DMS53 treated with DMSO at 0.1 percent for 48 hours (cell line): Measurements from ENCODE around the gene KRTAP4-2.
"Not testable (repeated sequence)": the region's sequence is repeated elsewhere in the genome, so short reads cannot be mapped to it uniquely, and the experiment has no call there.

ENCODE experiments used
- DNase-seq: peaks from one replicate; lab custom pipeline; 2025; ENCODE audit not compliant: unreplicated experiment; lab: John Stamatoyannopoulos, UW

Gene KRTAP4-2

GRCh38 chr17:41163828-41164227 lies 14.2 kb downstream of the KRTAP4-2 start:
- no peak for DNase-seq

DNA sequence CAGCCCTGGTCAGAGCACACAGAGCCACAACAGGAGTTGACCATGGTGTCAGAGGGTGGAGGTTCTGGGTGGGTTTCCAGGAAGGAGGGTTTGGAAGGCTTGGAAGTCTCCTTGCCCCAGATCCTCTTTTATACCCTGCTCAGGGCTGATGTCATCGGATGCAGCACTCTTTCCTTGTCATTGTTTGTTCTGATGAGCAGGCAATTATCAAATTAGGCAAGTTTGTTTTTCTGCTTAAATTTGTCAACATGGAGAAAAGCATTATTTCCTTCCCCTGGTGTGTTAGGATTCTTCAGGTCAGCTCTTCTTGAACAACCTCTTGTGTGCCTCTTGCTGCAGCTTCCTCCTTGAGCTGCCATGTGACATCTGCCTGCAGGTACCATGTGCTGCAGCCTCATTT lies 17.4 kb downstream of the KRTAP4-2 start, which contains the start of gene KRTAP4-4:
Gene KRTAP4-4 (minus strand): TSS at position 101 of the 400 bp plus-strand sequence. CDS start 57 bp downstream, at position 44.
- DNase-seq, result no peak

DNA sequence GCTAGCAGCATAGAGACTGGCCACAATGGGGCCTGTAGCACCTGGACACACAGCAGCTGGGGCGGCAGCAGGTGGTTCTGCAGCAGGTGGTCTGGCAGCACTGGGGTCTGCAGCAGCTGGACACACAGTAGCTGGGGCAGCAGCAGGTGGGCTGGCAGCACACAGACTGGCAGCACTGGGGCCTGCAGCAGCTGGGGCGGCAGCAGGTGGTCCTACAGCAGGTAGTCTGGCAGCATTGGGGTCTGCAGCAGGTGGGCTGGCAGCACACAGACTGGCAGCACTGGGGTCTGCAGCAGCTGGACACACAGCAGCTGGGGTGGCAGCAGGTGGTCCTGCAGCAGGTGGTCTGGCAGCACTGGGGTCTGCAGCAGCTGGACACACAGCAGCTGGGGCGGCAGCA lies 17.8 kb downstream of the KRTAP4-2 start:
- not testable (repeated sequence) for DNase-seq

- no peak for DNase-seq
These were observed 24.2 kb downstream of the KRTAP4-2 start for GRCh38 chr17:41153856-41154255.

DNA sequence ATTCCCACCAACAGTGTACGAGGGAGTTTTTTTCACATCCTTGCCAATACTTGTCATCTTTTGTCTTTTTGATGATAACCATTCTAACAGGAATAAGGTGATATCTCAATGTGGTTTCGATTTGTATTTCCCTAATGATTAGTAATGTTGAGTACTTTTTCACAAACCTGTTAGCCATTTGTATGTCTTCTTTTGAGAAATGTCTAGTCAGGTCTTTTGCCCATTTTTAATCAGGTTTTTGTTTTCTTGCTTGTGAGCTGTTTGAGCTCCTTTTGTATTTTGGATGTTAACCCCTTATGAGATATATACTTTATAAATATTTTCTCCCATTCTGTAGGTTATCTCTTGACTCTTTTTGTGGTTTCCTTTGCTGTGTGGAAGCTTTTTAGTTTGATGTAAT lies 26.5 kb downstream of the KRTAP4-2 start:
- DNase-seq, result no peak

DNA sequence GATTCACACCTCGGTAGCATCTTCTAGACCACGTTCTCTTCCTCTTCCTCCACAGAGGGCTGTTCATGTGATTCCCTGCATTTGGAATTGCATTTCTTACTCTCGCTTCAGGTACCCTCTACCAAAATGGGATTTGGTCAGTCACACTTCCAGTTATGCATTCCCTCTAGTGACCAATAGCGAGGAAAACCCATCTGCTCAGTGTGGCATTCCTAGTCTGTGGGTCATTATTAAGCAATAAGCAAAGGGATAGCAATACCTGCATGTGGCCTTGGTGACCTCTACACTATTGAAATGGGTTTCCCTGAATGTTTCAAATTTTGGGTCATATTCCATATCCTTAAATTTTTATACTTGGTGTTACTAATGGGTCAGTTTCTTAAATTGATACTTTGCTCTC lies 28.0 kb downstream of the KRTAP4-2 start:
- DNase-seq, result no peak

- DNase-seq, result no peak
These were observed 28.4 kb downstream of the KRTAP4-2 start, which contains the start of gene KRTAP4-5 for GRCh38 chr17:41149652-41149985. Gene KRTAP4-5 (minus strand): TSS chr17:41149825. CDS start chr17:41149767, 58 bp downstream.

- DNase-seq, result not testable (repeated sequence)
These were observed 28.9 kb downstream of the KRTAP4-2 start for GRCh38 chr17:41148971-41149651.

- no peak for DNase-seq
These were observed 30.4 kb downstream of the KRTAP4-2 start for GRCh38 chr17:41147531-41148204.

- no peak for DNase-seq
These were observed 32.8 kb downstream of the KRTAP4-2 start for GRCh38 chr17:41145261-41145660.

- no peak for DNase-seq
These were observed 33.2 kb downstream of the KRTAP4-2 start for GRCh38 chr17:41144846-41145245.

DNA sequence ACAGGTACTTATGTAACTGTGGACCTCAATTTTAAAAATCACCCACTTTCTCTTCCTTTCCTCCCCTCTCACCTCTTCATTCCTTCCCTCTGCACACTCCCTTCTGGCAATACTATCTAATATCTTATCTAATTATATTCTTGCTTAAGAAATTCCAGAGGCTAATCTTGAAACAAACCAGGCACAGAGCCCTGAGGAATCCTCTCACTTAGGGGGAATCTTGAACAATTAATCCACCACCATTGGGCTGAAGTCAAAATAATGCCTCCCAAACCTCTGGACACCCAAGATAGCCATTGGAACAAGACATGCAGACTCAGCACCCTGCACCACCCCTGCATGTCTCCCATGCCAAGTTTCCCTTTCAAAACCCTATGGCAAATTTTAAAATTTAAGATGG lies 36.7 kb downstream of the KRTAP4-2 start:
- no peak for DNase-seq

DNA sequence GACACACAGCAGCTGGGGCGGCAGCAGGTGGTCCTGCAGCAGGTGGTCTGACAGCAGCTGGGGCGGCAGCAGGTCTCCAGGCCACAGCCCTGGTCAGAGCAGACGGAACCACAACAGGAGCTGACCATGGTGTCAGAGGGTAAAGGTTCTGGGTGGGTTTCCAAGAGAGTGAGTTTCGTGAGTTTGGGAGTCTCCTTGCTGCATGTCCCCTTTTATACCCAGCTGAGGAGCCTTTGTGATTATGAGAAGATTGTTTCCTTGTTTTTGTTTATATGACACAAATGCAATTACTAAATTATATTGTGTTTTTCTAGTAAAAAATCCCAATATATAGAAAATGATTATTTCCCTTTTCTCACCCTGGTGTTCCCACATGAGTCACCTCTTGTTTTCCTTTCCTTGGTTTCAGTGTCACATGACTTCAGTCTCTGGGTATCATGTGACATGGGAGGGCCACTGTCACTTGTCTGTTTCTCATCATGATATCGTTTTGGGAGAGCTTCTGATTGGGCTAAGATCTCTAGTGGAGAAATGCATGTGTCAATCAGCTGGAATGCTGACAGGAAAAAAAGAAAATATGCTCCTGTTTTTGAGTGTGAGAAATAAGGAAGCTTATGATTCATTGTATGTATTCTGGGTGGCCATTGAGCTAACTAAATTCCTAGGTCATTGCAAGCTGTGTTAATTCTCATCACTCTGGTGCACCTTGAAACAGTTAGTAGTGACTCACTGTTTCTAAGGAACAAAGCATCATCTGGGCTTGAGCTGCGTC lies 37.5 kb downstream of the KRTAP4-2 start, which contains the start of gene KRTAP4-6:
Gene KRTAP4-6 (minus strand): TSS at position 185 of the 772 bp plus-strand sequence. CDS start 57 bp downstream, at position 128.
- DNase-seq, result no peak

DNA sequence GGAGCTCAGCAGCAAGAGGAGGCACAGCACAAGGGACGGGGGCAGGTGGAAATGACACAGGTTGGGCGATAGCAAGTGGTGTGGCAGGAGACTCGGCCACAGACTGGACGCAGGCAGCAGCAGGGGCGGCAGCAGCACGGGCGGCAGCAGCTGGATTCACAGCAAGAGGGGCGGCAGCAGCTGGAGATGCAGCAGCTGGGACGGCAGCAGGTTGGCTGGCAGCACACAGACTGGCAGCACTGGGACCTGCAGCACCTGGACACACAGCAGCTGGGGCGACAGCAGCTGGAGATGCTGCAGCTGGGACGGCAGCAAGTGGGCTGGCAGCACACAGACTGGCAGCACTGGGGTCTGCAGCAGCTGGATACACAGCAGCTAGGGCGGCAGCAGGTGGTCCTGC lies 38.2 kb downstream of the KRTAP4-2 start:
- DNase-seq, result not testable (repeated sequence)

- no peak for DNase-seq
These were observed 43.9 kb downstream of the KRTAP4-2 start for GRCh38 chr17:41133880-41134735.

- DNase-seq, result no peak
These were observed 46.0 kb downstream of the KRTAP4-2 start for GRCh38 chr17:41131979-41132378.
